Measurements from ENCODE around the gene HNRNPA2B1.
"Not testable (repeated sequence)": the region's sequence is repeated elsewhere in the genome, so short reads cannot be mapped to it uniquely, and the experiment has no call there.

HNRNPA2B1 gene

GRCh38 chr7:26197153-26198115 lies 3.1 kb downstream of the HNRNPA2B1 start:
- no peak for DNase-seq

GRCh38 chr7:26195867-26196657 lies 4.5 kb downstream of the HNRNPA2B1 start:
- DNase-seq = no peak

DNA sequence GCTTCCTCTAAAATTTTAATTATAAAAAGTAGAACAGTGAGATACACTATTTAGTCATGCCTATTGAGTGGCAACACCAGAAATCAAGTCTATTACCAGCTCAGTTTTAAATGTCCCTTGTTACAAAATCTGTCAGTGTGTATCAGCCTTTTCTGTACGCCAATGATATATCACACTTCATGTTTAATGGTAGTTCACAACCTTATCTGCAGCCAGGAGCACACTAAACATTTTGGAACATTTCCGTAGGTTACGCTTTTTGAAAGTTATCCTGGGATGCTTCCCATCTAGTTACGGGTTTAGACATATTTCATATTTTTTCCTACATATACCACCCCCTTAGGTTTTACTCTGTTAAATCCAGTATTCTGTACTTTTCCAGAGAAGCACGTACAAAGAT lies 5.4 kb downstream of the HNRNPA2B1 start:
- no peak for DNase-seq

GRCh38 chr7:26194764-26195163 lies 5.8 kb downstream of the HNRNPA2B1 start:
- DNase-seq = not testable (repeated sequence)

GRCh38 chr7:26193432-26194207 lies 6.9 kb downstream of the HNRNPA2B1 start:
- no peak for DNase-seq

- no peak for DNase-seq
Observed at GRCh38 chr7:26192485-26193087, 8.0 kb downstream of the HNRNPA2B1 start.

- DNase-seq = no peak
Observed at GRCh38 chr7:26191974-26192479, 8.5 kb downstream of the HNRNPA2B1 start.

DNA sequence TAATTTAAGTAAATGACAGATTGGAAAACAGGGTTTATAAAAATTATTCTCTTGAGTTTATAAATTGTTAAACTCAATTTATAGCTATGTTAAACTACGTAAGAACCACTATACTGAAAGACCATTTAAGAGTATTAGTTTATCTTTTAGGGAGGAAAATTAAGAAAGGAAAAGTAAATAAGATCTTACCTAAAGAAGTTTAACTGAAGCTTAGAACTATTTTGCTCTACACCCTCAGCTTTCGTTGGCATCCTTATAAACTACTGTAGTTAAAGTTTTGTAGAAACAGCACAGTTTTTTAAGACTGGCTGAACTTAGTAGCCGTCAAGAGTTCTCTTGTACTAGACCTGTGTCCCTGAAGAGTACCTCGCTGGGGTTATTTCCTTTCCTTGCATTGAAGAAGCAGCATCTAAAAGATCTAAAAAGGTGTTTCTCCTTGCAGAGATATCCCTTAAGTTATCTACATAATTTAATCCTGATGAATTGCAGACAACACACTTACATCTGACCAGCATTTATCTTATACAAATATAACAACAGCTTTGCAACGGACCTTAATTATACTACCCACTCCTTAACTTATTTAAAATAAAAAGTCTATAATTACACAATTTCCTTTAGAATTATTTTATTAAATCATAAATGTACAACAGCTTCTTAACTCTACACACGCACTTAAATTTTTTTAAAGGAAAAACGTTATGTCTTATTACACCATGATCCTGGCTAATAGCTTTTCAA lies 9.1 kb downstream of the HNRNPA2B1 start:
- DNase-seq = no peak

- no peak for DNase-seq
Observed at GRCh38 chr7:26190417-26190869, 10.1 kb downstream of the HNRNPA2B1 start.

DNA sequence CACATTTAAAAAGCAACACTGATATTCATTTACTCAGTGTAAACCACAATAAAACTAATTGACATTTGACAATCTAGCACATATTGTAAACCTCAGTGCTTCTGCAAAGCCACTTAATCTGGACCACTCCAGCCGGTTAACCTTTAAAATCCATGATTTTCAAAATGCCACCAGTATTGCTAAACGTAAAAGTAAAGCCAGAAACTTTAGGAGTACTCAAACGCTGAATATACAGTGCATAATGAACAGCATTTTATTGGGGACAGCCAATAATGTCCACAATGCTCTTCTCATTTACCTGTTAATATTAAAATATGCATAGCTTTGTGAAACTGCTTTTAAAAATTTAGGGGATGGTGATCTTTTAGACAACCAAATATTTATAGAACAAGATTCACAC lies 10.8 kb downstream of the HNRNPA2B1 start:
- no peak for DNase-seq

- no peak for DNase-seq
Observed at GRCh38 chr7:26188957-26189541, 11.5 kb downstream of the HNRNPA2B1 start.

- DNase-seq = no peak
Observed at GRCh38 chr7:26188206-26188956, 12.2 kb downstream of the HNRNPA2B1 start.

GRCh38 chr7:26187380-26188205 lies 13.0 kb downstream of the HNRNPA2B1 start:
- DNase-seq = peak in 1 of 2 experiments; percentile 32

- no peak for DNase-seq
Observed at GRCh38 chr7:26186364-26187311, 13.9 kb downstream of the HNRNPA2B1 start.

- DNase-seq = no peak
Observed at GRCh38 chr7:26185844-26186180, 14.7 kb downstream of the HNRNPA2B1 start.

- no peak for DNase-seq
Observed at GRCh38 chr7:26185131-26185843, 15.3 kb downstream of the HNRNPA2B1 start.

DNA sequence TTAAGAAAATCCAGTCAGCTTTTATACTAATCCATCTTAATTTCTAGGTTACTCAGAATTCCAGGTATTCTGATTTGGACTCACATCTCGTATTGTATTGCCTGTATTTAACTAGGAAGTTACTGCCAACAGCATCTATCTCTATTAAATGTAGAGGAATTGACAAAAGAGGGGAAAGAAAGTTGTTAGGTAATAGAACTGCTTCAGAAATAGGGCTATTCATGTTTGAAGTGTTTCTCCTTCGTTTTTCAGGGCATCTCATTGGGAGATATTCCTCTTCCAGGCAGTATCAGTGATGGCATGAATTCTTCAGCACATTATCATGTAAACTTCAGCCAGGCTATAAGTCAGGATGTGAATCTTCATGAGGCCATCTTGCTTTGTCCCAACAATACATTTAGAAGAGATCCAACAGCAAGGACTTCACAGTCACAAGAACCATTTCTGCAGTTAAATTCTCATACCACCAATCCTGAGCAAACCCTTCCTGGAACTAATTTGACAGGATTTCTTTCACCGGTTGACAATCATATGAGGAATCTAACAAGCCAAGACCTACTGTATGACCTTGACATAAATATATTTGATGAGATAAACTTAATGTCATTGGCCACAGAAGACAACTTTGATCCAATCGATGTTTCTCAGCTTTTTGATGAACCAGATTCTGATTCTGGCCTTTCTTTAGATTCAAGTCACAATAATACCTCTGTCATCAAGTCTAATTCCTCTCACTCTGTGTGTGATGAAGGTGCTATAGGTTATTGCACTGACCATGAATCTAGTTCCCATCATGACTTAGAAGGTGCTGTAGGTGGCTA lies 16.1 kb downstream of the HNRNPA2B1 start:
- DNase-seq = not testable (repeated sequence)
